Measurements from ENCODE around the gene ARL17A.
"Not testable (repeated sequence)": the region's sequence is repeated elsewhere in the genome, so short reads cannot be mapped to it uniquely, and the experiment has no call there.

DNA sequence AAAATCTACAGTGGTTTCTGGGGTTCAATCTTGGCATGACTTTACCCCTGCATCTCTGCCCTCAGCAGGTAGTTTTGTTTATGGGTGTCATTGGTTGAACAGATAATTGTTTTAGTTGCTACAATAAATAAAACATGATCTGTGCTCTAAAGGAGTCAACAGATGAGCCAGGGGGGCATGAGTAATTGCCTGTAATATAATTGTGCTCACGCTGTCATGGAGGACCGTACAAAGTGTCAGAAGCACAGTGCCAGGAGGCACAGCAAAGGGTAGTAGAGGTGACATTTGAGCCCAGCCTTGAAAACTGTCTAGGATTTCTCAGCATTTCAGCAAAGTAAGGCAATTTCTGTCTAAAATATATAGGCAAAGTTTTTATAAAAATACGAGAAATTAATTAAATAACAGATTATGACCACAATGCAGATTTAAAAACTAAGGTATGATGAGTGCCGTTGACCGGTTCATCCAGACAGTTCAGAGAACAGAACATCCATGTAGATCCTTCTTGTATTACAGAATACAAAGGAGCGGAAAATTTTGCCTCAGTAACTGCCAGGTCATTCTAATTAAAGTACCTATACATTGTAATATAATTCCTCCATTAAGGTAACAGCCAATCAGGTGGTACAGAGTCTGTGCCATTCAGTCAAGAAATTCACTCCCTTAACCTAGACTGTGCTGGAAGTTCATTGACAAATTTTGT lies 79.9 kb downstream of the ARL17A start:
- TF ChIP-seq CTCF (IDR thresholded peaks at IDR 0.05); ZFX (IDR thresholded peaks at IDR 0.05; ENCODE audit: borderline replicate concordance): not testable (repeated sequence)
